Breast epithelium (tissue), 3 donors: ENCODE results near the gene TRIM24.

Experiments used
- POLR2A ChIP-seq: fragments of 450-650 bp; IDR thresholded peaks from one replicate; pipeline ENCODE4 v1.6.1; 2016; ENCODE audit warnings: antibody characterized with exemption, mild to moderate bottlenecking, moderate library complexity
- TF ChIP-seq, protein P1 (sequence below), 3 donors: fragments of 450-650 bp; IDR thresholded peaks; one replicate each; pipeline ENCODE4 v1.5.1; 2016 to 2017; ENCODE audit warnings: antibody characterized with exemption in 3 of 3, mild to moderate bottlenecking in 3 of 3, moderate library complexity in 3 of 3

DNA sequence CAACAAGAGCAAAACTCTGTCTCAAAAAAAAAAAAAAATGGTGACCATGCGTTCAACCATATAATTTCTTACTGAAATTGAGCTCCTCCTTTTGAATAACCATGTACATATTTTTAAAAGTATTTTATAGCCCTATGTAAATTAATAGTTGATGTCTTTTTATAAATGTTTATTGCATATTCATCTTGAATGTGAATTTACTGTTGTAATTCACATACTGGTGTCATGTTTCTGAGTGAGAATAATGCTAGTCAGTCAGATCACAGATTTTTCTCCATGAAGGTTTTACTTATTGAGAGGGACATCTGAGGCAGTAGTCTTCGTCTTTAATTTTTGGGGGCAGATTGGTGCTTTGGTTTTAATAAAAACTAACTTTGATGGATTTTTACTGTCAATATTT is 128.9 kb downstream of the TRIM24 start:
- TF ChIP-seq, protein P1, sequence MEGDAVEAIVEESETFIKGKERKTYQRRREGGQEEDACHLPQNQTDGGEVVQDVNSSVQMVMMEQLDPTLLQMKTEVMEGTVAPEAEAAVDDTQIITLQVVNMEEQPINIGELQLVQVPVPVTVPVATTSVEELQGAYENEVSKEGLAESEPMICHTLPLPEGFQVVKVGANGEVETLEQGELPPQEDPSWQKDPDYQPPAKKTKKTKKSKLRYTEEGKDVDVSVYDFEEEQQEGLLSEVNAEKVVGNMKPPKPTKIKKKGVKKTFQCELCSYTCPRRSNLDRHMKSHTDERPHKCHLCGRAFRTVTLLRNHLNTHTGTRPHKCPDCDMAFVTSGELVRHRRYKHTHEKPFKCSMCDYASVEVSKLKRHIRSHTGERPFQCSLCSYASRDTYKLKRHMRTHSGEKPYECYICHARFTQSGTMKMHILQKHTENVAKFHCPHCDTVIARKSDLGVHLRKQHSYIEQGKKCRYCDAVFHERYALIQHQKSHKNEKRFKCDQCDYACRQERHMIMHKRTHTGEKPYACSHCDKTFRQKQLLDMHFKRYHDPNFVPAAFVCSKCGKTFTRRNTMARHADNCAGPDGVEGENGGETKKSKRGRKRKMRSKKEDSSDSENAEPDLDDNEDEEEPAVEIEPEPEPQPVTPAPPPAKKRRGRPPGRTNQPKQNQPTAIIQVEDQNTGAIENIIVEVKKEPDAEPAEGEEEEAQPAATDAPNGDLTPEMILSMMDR (IDR thresholded peaks at IDR 0.05) = no peak
- TF ChIP-seq POLR2A = no peak
